Nephron (organoid): Measurements from ENCODE around the gene BCAS4.

Experiments used
- H3K27ac Mint-ChIP-seq, 3 experiments: 2 replicates each; pipeline ENCODE4 v1.8.0; 2020; ENCODE audit warnings: mixed read lengths in 3 of 3, mild to moderate bottlenecking in 2 of 3, moderate library complexity in 1 of 3
- H3K27me3 Mint-ChIP-seq: 2 replicates; pipeline ENCODE4 v1.8.0; 2021; ENCODE audit warnings: low read depth, mild to moderate bottlenecking, moderate library complexity, mixed read lengths
- H3K36me3 Mint-ChIP-seq: 2 replicates; pipeline ENCODE4 v1.8.0; 2020; ENCODE audit warnings: low read depth, mixed read lengths
- H3K4me1 Mint-ChIP-seq: 2 replicates; pipeline ENCODE4 v1.8.0; 2020; ENCODE audit warnings: mixed read lengths
- H3K4me3 Mint-ChIP-seq, 3 experiments: 2 replicates each; pipeline ENCODE4 v1.8.0; 2020; ENCODE audit warnings: mild to moderate bottlenecking in 3 of 3, mixed read lengths in 3 of 3, moderate library complexity in 2 of 3
- H3K9me3 Mint-ChIP-seq: 2 replicates; pipeline ENCODE4 v1.8.0; 2020; ENCODE audit warnings: mixed read lengths
- CTCF ChIP-seq, 3 experiments: fragments of 200-600 bp; sonication (generic); IDR thresholded peaks; one replicate each; pipeline ENCODE4 v1.5.0; 2021; ENCODE audit warnings: antibody characterized with exemption in 3 of 3; ENCODE audit not compliant: unreplicated experiment in 3 of 3

The BCAS4 gene

DNA sequence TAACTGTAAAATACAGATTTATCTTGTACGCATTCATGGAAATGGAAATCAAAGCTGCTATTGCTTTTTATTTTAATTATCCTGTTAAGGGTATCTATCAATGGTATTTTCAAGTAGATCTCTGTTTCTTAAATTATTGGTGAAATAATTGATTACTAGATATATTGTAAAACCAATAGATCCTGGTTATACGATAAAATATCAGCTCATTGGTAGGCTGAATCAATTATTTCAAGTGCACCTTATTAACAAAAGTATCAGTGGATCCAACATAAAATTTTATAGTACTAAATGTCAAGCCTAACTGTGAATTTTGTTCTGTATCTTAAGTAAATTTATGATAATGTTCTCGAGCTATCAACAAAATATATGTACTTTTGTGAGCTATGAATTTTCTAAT, 41.7 kb upstream of the BCAS4 start:
- TF ChIP-seq CTCF (IDR thresholded peaks at IDR 0.05; ENCODE audit: unreplicated experiment in 3 of 3), result no peak
- Mint-ChIP-seq H3K27me3 (no peaks in the 10 kb centered on the region), H3K9me3 (no peaks in the 10 kb centered on the region), H3K27ac (no peak overlapping the region), H3K36me3 (peaks cover 13% of the 10 kb centered on the region), H3K4me3 (no peak overlapping the region), H3K4me1 (no peaks in the 10 kb centered on the region)

GRCh38 chr20:50754420-50754819, 40.4 kb upstream of the BCAS4 start:
- Mint-ChIP-seq H3K27ac (no peak overlapping the region), H3K4me1 (no peaks in the 10 kb centered on the region), H3K36me3 (peaks cover 13% of the 10 kb centered on the region), H3K9me3 (no peaks in the 10 kb centered on the region), H3K27me3 (no peaks in the 10 kb centered on the region), H3K4me3 (no peak overlapping the region)
- TF ChIP-seq CTCF (IDR thresholded peaks at IDR 0.05; ENCODE audit: unreplicated experiment in 3 of 3), result no peak

DNA sequence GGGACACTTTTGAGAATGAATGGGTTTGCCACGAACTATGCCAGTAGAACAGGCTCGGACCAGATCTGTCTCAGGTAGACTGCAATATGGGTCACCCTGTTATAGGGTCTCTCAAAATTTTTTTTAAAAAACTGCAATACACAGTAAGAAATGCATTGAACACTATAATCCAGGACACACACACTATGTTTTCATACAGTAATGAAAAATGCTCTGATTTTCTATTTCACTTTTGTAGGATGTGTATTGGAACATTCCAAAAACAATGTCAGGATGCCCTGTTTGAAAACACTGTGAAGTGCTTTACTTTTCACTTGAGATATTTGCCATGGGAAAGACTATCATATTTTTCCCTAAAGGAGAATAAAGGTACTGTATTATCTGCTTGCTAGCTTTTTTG, 38.4 kb upstream of the BCAS4 start:
- Mint-ChIP-seq H3K4me1 (peaks cover 4% of the 10 kb centered on the region), H3K27ac (no peak overlapping the region), H3K4me3 (no peak overlapping the region), H3K9me3 (no peaks in the 10 kb centered on the region), H3K27me3 (no peaks in the 10 kb centered on the region), H3K36me3 (peaks cover 4% of the 10 kb centered on the region)
- TF ChIP-seq CTCF (IDR thresholded peaks at IDR 0.05; ENCODE audit: unreplicated experiment in 3 of 3), result no peak

DNA sequence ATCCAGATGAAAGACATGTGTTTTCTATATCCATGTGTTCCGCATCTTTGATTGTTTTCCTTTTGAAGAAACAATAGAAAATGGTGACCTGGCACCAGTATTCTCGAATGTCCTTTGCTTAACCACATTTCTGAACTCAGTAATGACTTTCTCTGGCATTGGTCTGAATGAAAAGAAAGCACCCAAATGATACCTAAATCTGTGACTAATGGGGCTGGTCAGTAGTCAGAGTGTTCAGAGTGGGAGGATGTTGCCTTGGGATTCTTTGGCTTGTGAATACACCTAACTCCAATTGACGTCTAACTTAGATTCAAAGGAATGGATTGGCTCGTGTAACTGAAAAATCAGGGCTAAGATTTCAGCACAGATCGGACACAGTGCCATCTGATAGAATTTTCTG, 36.4 kb upstream of the BCAS4 start:
- Mint-ChIP-seq H3K36me3 (no peaks in the 10 kb centered on the region), H3K27me3 (no peaks in the 10 kb centered on the region), H3K4me1 (peaks cover 15% of the 10 kb centered on the region), H3K9me3 (no peaks in the 10 kb centered on the region), H3K27ac (peak overlapping the region in 1 of 3 experiments; percentile 45), H3K4me3 (no peak overlapping the region)
- TF ChIP-seq CTCF (IDR thresholded peaks at IDR 0.05; ENCODE audit: unreplicated experiment in 3 of 3), result no peak

GRCh38 chr20:50758992-50759391, 35.9 kb upstream of the BCAS4 start:
- Mint-ChIP-seq H3K4me3 (no peak overlapping the region), H3K27ac (no peak overlapping the region)
- no peak for TF ChIP-seq CTCF (IDR thresholded peaks at IDR 0.05; ENCODE audit: unreplicated experiment in 3 of 3)

DNA sequence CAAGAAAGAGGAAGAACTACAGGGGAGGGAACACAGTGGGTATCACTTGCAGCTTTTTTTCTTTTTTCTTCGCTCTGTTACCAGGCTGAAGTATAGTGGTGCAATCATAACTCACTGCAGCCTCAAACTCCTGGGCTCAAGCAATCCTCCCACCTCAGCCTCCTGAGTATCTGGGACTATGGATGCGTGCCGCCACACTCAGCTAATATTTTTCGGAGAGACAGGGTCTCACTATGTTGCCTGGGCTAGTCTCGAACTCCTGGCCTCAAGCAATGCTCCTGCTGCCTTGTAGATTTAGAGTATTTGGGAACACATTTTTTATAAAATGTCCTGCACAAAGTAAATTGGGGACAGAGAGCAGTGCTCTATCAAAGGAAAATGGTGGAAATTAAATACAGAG, 35.2 kb upstream of the BCAS4 start:
- no peaks in the 10 kb centered on the region for H3K36me3 Mint-ChIP-seq
- H3K4me3 Mint-ChIP-seq, result no peak overlapping the region
- H3K4me1 Mint-ChIP-seq, result peaks cover 15% of the 10 kb centered on the region
- no peaks in the 10 kb centered on the region for H3K27me3 Mint-ChIP-seq
- no peaks in the 10 kb centered on the region for H3K9me3 Mint-ChIP-seq
- H3K27ac Mint-ChIP-seq, result peak overlapping the region in 1 of 3 experiments; percentile 19
- no peak for TF ChIP-seq CTCF (IDR thresholded peaks at IDR 0.05; ENCODE audit: unreplicated experiment in 3 of 3)

More at GRCh38 chr20:50758992-50759391, 35.9 kb upstream of the BCAS4 start:
- no peaks in the 10 kb centered on the region for H3K27me3 Mint-ChIP-seq
- H3K36me3 Mint-ChIP-seq, result no peaks in the 10 kb centered on the region
- H3K4me1 Mint-ChIP-seq, result peaks cover 15% of the 10 kb centered on the region
- H3K9me3 Mint-ChIP-seq, result no peaks in the 10 kb centered on the region
